WERI-Rb-1 (cell line): Measurements from ENCODE around the gene FN3K.

ENCODE experiments used
- DNase-seq: peaks from one replicate; pipeline ENCODE4 v3.0.0-alpha.2; 2020
- H3K27ac ChIP-seq: fragments of 250-450 bp; sonication (Bioruptor Pico); 2 replicates; pipeline ENCODE4 v1.5.1; 2020; ENCODE audit warnings: mild to moderate bottlenecking, moderate library complexity
- H3K27me3 ChIP-seq: fragments of 250-450 bp; sonication (Bioruptor Pico); 2 replicates; pipeline ENCODE4 v1.5.1; 2021; ENCODE audit warnings: mild to moderate bottlenecking, low read depth, moderate library complexity; ENCODE audit not compliant: insufficient read depth, severe bottlenecking
- H3K36me3 ChIP-seq: fragments of 250-450 bp; sonication (Bioruptor Pico); 2 replicates; pipeline ENCODE4 v1.5.1; 2020; ENCODE audit warnings: mild to moderate bottlenecking, moderate library complexity
- H3K4me3 ChIP-seq: 2 replicates; pipeline ENCODE4 v1.5.1; 2011; ENCODE audit warnings: low read depth, mild to moderate bottlenecking, control low read depth, low read length
- H3K9me3 ChIP-seq: fragments of 250-450 bp; sonication (Bioruptor Pico); 2 replicates; pipeline ENCODE4 v1.5.1; 2021; ENCODE audit warnings: mild to moderate bottlenecking, moderate library complexity; ENCODE audit not compliant: severe bottlenecking
- TF ChIP-seq, protein P1 (sequence below): IDR thresholded peaks from 2 replicates; pipeline ENCODE4 v1.5.1; 2011; ENCODE audit warnings: low read depth, mild to moderate bottlenecking, control low read depth, inconsistent platforms, low read length

The FN3K gene

DNA sequence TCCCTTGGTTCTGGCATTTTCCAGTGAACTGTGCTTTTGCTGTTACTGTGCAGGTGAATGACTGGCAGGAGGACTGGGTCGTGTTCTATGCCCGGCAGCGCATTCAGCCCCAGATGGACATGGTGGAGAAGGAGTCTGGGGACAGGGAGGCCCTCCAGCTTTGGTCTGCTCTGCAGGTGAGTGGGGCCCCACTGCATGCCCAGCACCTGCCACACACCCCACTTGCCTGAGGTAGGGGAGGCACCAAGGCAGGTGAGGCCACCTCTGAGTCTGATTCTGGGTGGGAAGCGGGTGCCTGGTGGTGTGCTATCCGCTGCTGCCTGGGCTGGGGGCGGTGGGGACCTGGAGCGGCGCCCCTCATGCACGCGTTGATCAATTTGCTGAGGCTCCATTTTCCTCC, 9.0 kb upstream of the FN3K start:
- no peaks in the 10 kb centered on the region for H3K9me3 ChIP-seq
- no peak overlapping the region for H3K4me3 ChIP-seq
- H3K36me3 ChIP-seq = peaks cover 83% of the 10 kb centered on the region
- no peak for DNase-seq
- H3K27me3 ChIP-seq = no peaks in the 10 kb centered on the region
- H3K27ac ChIP-seq = no peak overlapping the region
- TF ChIP-seq, protein P1, sequence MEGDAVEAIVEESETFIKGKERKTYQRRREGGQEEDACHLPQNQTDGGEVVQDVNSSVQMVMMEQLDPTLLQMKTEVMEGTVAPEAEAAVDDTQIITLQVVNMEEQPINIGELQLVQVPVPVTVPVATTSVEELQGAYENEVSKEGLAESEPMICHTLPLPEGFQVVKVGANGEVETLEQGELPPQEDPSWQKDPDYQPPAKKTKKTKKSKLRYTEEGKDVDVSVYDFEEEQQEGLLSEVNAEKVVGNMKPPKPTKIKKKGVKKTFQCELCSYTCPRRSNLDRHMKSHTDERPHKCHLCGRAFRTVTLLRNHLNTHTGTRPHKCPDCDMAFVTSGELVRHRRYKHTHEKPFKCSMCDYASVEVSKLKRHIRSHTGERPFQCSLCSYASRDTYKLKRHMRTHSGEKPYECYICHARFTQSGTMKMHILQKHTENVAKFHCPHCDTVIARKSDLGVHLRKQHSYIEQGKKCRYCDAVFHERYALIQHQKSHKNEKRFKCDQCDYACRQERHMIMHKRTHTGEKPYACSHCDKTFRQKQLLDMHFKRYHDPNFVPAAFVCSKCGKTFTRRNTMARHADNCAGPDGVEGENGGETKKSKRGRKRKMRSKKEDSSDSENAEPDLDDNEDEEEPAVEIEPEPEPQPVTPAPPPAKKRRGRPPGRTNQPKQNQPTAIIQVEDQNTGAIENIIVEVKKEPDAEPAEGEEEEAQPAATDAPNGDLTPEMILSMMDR = no peak

DNA sequence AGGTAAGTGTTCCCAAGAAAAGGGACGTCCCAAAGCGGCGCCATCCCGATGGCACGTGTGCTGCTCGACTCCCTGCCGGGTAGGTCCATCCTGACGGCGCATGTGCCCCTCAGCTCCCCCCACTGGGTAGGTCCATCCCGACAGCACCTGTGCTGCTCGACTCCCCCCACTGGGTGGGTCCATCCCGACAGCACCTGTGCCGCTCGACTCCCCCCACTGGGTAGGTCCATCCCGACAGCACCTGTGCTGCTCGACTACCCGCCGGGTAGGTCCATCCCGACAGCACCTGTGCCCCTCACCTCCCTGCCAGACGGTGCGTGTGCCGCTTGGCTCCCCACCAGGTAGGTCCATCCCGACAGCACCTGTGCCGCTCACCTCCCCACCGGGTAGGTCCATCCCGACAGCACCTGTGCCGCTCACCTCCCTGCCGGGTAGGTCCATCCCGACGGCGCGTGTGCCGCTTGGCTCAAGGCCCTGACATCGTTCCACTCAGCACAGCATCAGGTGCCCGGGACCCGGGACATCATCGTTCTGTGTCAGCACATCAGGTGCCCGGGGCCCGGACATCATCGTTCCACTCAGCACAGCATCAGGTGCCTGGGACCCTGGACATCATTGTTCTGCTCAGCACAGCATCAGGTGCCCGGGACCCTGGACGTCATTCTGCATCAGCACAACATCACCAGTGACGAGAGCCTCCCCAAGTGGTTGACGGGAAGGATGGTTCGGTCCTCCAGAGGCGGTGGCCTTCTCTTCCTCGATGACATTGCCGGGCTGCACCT, 5.7 kb upstream of the FN3K start:
- TF ChIP-seq, protein P1 = no peak
- no peak for DNase-seq
- Histone ChIP-seq H3K4me3 (no peak overlapping the region), H3K36me3 (peaks cover 82% of the 10 kb centered on the region), H3K27ac (no peak overlapping the region), H3K9me3 (peaks cover 15% of the 10 kb centered on the region), H3K27me3 (no peaks in the 10 kb centered on the region)

DNA sequence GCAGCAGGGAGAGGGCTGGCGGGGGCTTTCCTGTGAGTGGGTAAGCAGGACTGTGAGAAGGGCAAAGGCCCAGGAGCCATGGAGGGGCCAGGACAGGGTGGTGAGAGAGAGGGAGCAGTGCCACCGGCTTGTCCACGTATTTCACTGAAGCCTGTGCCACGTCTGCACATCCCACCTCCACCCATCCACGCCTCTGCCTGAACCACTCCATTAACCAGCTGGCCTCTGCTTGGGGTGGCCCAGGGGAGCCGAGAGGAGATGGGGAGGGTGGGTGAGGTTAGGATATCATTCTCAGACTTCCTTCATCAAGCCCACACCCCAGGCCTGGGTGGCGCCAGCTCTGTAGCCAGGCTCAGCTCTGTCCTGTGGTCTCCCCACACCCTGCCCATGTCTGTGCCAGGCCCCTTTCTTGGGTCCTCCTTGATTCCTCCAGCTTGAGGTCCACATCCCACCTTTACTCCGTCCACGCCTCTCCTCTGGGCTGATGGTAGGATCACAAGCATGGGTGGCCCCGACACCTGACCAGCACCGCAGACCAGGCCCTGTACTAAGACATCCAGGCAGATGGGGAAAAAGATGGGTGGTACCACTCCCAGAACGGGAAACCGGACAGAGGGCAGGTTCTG, 3.2 kb upstream of the FN3K start:
- Histone ChIP-seq H3K36me3 (peaks cover 63% of the 10 kb centered on the region), H3K4me3 (no peak overlapping the region), H3K27ac (no peak overlapping the region), H3K9me3 (peaks cover 15% of the 10 kb centered on the region), H3K27me3 (no peaks in the 10 kb centered on the region)
- TF ChIP-seq, protein P1 = no peak
- no peak for DNase-seq

DNA sequence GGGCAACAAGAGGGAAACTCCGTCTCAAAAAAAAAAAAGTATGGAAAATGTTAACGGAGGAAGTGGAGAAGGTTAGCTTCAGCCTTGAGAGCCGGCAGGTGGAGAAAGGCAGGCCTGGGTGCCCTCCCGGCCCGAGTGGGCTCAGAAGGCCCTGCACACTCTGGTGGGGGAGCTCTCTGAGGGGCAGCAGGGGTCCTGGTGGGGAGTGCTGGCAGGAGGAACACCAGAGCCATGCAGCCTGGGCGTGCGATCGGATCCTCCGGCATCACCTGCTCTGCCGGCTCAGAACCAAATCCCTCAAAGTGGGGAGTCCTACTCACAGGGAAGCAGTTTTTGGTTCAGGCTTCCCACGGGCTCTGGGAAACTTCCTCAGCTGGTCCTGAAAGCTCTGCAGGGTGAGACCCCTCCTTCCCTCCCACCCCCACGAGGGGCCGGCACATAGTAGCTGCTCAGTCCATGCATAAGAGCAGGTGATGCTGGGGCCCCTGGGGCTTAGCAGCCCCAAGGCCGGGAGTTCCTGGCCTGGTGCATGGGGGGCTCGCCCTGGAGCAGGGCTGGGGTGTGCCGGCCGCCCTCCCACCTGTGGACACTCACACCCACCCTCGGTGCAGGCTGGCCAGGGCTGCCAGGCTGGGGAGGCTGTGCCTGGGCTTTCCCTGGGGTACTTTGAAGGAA, 1.2 kb downstream of the FN3K start:
- Histone ChIP-seq H3K27ac (no peak overlapping the region), H3K4me3 (no peak overlapping the region)

DNA sequence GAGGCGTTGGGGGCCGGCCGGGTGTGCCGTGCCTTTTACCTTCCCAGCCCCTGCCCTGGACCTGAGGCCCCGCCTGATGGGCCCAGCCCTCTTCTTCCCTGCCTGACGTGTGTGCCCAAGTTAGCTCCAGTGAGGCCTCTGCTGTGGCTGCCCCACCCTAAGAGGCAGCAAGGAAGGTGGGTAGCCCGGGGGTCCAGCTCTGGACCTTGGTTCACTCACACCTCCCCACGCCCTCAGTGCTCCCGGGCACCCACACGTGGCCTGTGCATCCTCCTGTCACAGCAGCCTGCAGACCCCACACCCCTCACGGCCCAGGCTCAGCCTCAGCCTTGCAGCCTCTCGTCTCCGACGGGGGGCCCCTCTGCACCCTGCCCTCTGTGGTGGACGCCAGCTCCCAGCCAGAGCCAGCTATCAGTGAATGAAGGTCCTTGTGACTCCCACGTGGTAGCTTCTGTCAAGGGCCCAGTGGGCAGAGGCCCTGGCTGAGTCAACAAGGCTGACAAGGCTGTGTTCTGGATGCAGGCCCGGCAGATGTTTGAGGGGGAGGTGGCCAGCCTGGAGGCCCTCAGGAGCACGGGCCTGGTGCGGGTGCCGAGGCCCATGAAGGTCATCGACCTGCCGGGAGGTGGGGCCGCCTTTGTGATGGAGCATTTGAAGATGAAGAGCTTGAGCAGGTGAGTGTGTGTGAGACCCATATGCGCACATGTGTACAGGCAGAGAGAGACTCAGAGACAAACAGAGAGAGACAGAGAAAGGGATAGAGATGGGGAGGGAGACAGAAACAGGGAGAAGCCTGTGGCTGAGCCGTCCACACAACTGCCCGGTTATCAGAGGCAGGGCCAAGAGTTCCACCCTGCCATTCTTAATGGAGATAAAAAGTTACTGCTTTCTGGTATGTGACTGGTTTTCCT, 2.8 kb downstream of the FN3K start:
- peaks cover 73% of the 10 kb centered on the region for H3K36me3 ChIP-seq
- H3K27me3 ChIP-seq = no peaks in the 10 kb centered on the region
- peaks cover 29% of the 10 kb centered on the region for H3K9me3 ChIP-seq
- DNase-seq = no peak
- H3K4me3 ChIP-seq = no peak overlapping the region
- TF ChIP-seq, protein P1 = no peak
- no peak overlapping the region for H3K27ac ChIP-seq

More for the DNA sequence above, 1.2 kb downstream of the FN3K start:
- TF ChIP-seq, protein P1 = no peak
- peaks cover 68% of the 10 kb centered on the region for H3K36me3 ChIP-seq
- no peaks in the 10 kb centered on the region for H3K27me3 ChIP-seq
- H3K9me3 ChIP-seq = peaks cover 30% of the 10 kb centered on the region
- DNase-seq = no peak
